Midbrain (tissue), 1 donor: ENCODE measurements around the gene EFCC1.

Source experiments
- DNase-seq: peaks from one replicate; lab custom pipeline; 2025; lab: John Stamatoyannopoulos, UW

The EFCC1 gene

DNA sequence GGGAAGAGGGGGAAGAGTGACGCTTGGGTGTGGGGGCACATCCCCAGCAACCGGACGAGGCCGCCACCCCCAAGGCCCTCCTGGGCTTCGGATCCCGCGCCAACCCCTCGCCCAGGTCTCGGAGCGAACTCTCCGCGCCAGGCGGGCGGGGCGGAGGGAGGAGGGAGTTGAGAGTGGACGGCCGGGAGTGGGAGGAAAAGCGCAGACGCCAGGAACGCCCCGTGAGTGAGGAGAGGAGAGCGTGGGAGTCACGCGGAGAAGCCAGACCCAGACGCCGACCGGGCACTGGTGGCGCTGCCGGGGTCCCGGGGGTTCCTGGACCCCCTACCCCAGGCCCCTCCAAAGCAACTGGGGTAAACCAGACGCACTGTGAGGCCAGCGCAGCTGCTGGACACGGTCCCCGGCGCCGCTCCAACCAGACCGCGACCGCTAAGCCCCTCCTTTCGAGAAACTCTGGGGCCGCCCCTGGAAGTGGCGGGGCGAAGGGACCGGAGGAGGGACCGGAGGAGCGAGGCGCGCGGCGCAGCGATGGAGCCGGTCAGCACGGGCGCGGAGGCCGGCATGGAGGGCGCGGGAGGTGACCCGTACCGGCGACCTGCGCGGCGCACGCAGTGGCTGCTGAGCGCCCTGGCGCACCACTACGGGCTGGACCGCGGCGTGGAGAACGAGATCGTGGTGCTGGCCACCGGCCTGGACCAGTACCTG is at the start of gene EFCC1:
TSS of gene EFCC1 (plus strand) at position 204 of the 705 bp plus-strand sequence. CDS start at position 529, 325 bp downstream.
- no peak for DNase-seq

DNA sequence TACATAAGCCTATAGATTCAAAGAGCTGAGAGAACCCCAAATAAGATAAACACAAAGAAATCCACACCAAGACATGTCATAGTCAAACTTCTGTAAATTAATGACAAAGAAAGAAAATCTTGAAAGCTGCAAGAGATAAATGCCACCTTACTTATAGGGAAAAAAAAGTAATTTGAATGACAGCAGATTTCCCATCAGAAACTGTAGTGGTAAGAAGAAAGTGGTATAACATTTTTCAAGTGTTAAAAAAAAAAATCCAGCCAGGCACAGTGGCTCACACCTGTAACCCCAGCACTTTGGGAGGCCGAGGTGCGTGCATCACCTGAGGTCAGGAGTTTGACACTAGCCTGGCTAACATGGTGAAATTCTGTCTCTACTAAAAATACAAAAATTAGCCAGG is 44.7 kb upstream of the EFCC1 start:
- DNase-seq: no peak

- DNase-seq: no peak
Measured at GRCh38 chr3:128965280-128965679, 35.8 kb upstream of the EFCC1 start.

GRCh38 chr3:128965818-128966217 is 35.3 kb upstream of the EFCC1 start:
- no peak for DNase-seq

DNA sequence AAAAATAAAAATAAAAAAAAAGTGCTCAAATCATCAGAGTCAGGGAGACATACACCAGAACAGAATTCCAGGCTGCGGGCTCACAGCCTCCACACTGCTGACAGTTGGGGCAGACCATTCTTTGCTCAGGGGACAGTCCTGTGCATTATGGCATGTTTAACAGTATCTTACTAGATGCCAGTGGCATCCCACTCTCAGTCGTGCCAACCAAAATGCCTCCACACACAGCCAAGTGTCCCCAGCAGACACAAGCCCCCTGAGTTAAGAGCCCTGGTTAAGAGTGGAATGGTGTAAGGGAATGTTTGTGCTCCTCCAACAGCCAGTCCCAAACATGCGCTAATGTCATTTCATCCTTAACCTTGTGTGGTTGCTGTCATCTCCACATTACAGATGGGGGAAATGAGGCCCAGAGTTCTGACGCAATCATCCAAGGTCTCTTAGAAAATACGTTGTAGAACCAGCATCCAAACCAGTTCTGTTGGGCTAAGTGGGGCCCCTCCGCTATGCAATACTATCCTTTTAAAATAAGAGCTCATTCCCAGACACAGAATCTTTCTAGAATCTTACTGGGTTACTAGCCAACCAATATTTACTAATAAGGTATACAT is 33.3 kb upstream of the EFCC1 start:
- DNase-seq: no peak

GRCh38 chr3:128969993-128970739 is 30.9 kb upstream of the EFCC1 start:
- peak; percentile 34 for DNase-seq

GRCh38 chr3:128970740-128971047 is 30.4 kb upstream of the EFCC1 start:
- no peak for DNase-seq

DNA sequence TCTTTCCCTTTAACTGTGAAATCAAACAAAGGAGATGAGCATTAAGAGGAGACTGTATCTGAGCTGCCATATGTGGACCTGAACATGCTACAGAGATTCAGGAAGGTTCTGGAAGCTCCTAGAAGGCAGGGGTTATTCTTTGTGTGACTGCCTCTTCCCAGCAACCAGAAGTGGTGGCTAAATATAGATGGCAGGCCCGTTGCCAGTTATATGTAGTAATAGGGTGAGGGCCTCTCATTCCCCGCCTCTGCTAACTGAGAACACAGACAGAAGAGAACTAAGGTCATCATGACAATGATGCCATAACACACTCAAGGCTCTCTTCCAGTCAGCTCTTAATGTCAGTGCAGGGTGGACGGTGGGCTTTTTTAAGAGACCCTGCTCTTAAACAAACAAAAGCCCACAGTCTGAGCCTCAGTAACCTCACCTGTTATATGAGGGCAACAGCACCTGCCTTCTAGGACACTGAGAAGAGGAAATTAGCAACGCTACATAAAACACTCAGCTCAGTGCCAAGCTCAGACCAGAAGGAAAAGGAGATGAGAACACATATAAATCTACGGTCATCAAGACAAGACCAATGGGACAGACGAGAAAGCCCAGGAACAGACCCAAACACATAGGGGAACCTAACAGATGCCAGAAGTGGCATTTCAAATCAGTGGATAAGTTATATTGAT is 29.5 kb upstream of the EFCC1 start:
- DNase-seq: no peak

- no peak for DNase-seq
Measured at GRCh38 chr3:128973988-128974564, 27.0 kb upstream of the EFCC1 start.

GRCh38 chr3:128975276-128975675 is 25.8 kb upstream of the EFCC1 start:
- DNase-seq: no peak

GRCh38 chr3:128983293-128984069 is 17.6 kb upstream of the EFCC1 start:
- DNase-seq: no peak

DNA sequence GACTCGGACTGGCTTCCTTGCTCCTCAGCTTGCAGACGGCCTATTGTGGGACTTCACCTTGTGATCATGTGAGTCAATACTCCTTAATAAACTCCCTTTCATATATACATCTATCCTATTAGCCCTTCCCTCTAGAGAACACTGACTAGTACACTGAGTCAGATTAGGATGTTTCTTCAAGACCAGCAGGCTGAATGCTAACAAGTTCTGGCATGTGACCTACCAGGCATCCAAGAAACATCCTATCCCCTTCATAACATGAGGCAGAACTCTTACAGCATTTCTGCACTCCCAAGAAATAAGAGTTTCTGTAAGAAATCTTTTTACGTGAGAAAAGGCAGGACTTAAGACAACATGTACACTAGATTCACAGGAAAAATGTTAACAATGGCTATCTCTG is 16.5 kb upstream of the EFCC1 start:
- no peak for DNase-seq

- DNase-seq: no peak
Measured at GRCh38 chr3:128987302-128988100, 13.6 kb upstream of the EFCC1 start.

GRCh38 chr3:128988286-128988685 is 12.8 kb upstream of the EFCC1 start:
- DNase-seq: no peak

DNA sequence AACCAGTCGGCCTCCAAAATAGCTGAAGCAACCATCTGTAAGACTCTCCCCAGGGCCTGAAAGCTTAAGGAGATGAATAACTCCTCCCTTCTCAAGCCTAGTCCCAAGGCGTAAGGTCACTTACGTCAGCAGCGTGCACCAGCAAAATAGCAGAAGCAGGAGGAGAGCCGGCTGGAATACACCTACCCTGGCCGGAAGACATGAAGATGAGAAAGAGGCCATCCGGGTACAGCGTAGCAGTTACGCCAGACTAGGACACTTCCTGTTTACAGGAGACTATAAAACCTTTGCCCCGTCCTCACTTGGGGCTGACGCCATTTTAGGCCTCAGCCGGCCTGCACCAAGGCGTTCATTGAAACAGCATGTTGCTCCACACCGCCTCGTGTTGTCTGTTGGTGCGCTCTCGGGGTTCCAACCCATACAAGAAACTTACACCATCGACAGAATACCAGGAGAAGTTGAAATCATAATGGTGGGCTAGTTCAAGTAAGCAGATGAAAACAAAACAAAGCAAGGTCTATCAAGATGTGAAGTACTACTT is 9.7 kb upstream of the EFCC1 start:
- DNase-seq: no peak

GRCh38 chr3:128992926-128993460 is 8.1 kb upstream of the EFCC1 start:
- no peak for DNase-seq

DNA sequence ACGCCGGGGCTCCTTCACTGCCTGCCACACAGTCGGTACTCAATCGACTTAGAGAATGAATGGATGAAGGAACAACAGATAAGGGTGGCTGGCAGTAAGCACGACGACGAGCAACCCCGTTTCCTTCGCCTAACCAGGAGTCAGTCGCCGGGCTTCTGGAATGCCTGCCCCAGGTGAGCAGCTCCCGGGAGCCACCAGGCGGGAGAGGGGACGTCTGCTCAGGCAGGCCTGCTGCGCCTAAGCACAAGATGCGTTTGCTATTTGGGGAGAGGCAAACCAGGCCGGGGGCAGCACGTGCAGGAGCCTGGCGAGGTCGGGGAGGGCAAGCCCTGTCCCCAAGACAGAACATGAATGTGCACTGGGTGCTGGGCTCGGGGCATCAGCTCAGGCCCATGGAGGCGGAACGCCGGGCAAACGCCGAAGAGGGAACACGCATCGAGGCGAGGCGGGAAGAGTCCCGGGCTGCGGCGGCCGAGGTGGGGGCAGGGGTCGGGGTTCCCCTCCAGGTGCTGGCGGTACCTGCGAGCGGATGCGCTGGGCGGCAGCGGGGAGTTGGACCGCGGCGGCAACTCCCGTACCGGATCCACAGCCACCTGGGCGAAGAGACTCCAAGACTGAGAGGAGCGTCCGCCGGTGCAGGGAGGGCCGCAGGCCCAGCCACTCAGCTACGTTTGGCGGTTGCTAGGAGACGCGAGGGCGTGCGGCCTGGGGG is 7.5 kb upstream of the EFCC1 start, which contains the start of gene CFAP92:
TSS of gene CFAP92 (minus strand) at position 616 of the 712 bp plus-strand sequence. CDS start 772 bp downstream, outside the sequence.
- peak; percentile 64 for DNase-seq

DNA sequence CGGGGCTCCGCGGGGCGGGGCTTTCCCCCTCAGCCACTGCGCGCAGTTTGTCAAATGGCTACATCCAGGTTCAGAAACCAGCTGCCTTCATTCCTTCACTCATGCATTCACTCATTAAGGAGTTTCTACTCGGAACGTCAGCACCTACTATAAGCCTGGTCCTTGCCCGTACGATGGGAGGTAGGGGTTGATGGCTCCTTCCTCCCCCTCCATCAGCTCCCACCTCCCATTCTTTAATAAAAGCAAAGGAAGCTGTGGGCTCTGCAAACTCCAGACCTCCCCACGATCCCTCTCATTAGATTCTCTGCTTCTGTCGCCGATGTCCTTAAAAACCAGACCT is 7.0 kb upstream of the EFCC1 start:
- DNase-seq: no peak
